Esophagus muscularis mucosa (tissue), 3 donors: ENCODE measurements around the gene CHAT.

Experiments used
- POLR2AphosphoS5 ChIP-seq, 2 donors: sonication (generic); formaldehyde crosslinking; IDR thresholded peaks; one replicate each; pipeline ENCODE4 v1.6.1; 2017; ENCODE audit warnings: antibody characterized with exemption in 2 of 2
- TF ChIP-seq, protein P1 (sequence below), 3 experiments: fragments of 200-600 bp in 2 of 3; fragments of 450-650 bp in 1 of 3; sonication (generic) in 2 of 3; IDR thresholded peaks; one replicate each; pipeline ENCODE4 v1.5.1; 2017 to 2019; ENCODE audit warnings: antibody characterized with exemption in 3 of 3, mild to moderate bottlenecking in 2 of 3, moderate library complexity in 1 of 3

DNA sequence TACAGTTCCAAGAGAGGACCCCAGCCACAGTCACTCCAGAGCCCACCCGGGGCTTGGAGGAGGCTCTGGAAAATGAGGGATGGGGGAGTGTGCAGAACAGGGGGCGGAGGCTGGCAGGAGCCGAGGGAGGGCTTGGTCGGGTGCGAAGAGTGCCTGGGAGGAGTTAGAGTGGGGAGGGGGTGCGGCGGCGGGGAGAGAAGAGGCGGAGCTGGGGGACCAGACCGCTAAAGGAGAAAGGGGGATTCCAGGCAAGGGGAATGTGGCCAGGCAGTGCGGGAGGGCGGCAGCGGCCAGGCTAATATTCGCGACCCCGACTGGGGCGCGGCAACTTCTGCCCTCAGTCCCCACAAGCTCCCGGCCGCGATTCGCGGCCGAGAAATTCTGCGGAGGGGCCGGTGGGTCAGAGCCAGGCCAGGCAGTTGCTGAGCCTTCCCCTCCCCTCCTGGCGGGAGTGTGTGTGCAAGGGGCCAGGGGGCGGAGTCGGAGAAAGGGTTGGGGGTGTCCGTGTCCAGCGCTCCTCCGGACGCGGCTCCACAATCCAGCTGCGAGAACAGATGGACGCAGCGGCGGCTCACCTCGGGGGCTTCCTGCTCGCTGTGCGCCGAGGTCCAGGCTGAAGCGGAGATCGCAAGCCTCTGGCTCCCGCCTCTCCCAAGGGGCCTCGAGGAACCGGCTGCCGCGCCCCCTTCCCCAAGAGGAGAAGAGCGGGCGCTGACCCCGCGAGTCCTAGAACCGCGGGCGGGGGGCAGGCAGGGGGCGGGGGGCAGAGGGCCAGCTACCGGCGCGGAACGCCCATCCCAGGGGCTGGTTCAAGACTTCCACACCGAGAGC lies 4.3 kb upstream of the CHAT start:
- TF ChIP-seq, protein P1, sequence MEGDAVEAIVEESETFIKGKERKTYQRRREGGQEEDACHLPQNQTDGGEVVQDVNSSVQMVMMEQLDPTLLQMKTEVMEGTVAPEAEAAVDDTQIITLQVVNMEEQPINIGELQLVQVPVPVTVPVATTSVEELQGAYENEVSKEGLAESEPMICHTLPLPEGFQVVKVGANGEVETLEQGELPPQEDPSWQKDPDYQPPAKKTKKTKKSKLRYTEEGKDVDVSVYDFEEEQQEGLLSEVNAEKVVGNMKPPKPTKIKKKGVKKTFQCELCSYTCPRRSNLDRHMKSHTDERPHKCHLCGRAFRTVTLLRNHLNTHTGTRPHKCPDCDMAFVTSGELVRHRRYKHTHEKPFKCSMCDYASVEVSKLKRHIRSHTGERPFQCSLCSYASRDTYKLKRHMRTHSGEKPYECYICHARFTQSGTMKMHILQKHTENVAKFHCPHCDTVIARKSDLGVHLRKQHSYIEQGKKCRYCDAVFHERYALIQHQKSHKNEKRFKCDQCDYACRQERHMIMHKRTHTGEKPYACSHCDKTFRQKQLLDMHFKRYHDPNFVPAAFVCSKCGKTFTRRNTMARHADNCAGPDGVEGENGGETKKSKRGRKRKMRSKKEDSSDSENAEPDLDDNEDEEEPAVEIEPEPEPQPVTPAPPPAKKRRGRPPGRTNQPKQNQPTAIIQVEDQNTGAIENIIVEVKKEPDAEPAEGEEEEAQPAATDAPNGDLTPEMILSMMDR (IDR thresholded peaks at IDR 0.05): no peak
- TF ChIP-seq POLR2AphosphoS5 (IDR thresholded peaks at IDR 0.05): no peak
